Measurements from ENCODE around the gene CTIF. TPM values are rescaled to one million over a fixed set of nuclear protein-coding genes. Genes with fewer than 3 reads are reported as not detected.
A peak's percentile ranks its signal among the peaks of the same experiment; 100 is the strongest.

Gene CTIF
- total RNA-seq, 2 donors from 2014 or later, result 30.6 to 61.2 TPM

DNA sequence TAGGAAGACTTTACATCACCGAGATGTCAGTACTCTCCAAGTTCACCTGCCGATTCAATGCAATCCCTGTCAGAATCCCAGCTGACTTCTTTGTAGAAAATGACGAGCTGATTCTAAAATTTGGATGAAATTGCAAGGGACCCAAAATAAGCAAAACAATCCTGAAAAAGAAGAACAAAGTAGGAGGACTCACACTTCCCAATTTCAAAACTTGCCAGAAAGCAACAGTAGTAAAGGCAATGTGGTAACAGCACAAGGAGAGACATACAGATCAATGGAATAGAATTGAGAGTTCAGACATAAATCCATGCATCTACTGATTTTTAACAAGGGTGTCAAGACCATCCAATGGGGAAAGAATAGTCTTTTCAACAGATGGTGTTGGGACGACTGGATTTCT is 359.7 kb downstream of the CTIF start:
- Histone ChIP-seq H3K27ac (no peak overlapping the region), H3K9me3 (no peaks in the 10 kb centered on the region), H3K4me1 (peaks cover 0 to 27% of the 10 kb centered on the region in 2 donors), H3K4me3 (no peak overlapping the region), H3K36me3 (no peaks in the 10 kb centered on the region), H3K27me3 (no peaks in the 10 kb centered on the region)
- DNase-seq (ENCODE audit: low spot score), result no peak
- TF ChIP-seq, protein P1, sequence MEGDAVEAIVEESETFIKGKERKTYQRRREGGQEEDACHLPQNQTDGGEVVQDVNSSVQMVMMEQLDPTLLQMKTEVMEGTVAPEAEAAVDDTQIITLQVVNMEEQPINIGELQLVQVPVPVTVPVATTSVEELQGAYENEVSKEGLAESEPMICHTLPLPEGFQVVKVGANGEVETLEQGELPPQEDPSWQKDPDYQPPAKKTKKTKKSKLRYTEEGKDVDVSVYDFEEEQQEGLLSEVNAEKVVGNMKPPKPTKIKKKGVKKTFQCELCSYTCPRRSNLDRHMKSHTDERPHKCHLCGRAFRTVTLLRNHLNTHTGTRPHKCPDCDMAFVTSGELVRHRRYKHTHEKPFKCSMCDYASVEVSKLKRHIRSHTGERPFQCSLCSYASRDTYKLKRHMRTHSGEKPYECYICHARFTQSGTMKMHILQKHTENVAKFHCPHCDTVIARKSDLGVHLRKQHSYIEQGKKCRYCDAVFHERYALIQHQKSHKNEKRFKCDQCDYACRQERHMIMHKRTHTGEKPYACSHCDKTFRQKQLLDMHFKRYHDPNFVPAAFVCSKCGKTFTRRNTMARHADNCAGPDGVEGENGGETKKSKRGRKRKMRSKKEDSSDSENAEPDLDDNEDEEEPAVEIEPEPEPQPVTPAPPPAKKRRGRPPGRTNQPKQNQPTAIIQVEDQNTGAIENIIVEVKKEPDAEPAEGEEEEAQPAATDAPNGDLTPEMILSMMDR (IDR thresholded peaks at IDR 0.05), result no peak

DNA sequence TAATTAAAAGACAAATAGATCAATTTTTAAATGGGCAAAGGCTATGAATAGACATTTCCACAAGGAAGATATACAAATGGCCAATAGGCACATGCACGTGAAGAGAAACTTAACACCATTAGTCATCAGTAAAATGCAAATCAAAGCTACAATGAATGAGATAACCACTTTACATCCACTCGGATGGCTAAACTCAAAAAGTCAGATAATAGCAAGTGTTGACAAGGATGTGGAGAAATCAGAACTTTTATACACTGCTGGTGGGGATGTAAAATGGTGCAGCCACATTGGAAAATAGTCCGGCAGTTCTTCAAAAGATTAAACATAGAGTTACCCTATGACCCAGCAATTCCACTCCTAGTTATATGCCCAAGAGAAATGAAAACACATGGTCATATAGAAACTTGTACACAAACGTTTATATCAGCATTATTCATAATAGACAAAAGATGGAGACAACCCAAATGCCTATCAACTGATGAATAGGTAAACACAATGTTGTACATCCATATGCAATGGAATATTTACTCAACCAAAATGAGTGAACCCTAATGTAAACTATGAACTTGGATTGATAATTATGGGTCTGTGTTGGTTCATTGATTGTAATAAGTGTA is 360.8 kb downstream of the CTIF start:
- Histone ChIP-seq H3K36me3 (no peaks in the 10 kb centered on the region), H3K4me3 (no peak overlapping the region), H3K27me3 (no peaks in the 10 kb centered on the region), H3K9me3 (peaks cover 1 to 2% of the 10 kb centered on the region in 2 donors), H3K27ac (no peak overlapping the region), H3K4me1 (peaks cover 0 to 27% of the 10 kb centered on the region in 2 donors)
- TF ChIP-seq, protein P1 (IDR thresholded peaks at IDR 0.05), result no peak
- no peak for DNase-seq (ENCODE audit: low spot score)

DNA sequence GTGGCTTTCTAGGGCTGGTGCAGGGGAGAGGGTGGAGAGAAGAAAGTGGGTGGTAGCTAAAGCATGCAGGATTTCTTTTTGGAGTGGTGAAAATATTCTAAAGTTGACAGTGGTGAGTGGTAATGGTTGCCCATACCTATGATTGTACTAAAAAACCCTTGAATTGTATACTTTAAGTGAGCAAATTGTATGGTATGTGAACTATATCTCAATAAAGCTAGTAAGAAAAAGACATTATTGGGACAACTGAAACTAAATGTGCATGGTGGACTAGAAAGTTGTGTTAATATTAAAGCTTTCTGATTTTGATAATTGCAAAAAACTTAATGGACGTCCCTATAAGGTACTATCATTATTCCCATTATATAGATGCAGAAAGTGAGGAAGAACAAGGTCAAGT is 361.6 kb downstream of the CTIF start:
- Histone ChIP-seq H3K27ac (no peak overlapping the region), H3K4me1 (peaks cover 0 to 27% of the 10 kb centered on the region in 2 donors), H3K36me3 (no peaks in the 10 kb centered on the region), H3K9me3 (peaks cover 4 to 7% of the 10 kb centered on the region in 2 donors), H3K4me3 (no peak overlapping the region), H3K27me3 (no peaks in the 10 kb centered on the region)
- DNase-seq (ENCODE audit: low spot score), result no peak
- TF ChIP-seq, protein P1 (IDR thresholded peaks at IDR 0.05), result no peak

- no peak for DNase-seq (ENCODE audit: low spot score)
- peaks cover 0 to 23% of the 10 kb centered on the region in 2 donors for H3K4me1 ChIP-seq
- TF ChIP-seq, protein P1 (IDR thresholded peaks at IDR 0.05), result no peak
- H3K36me3 ChIP-seq, result no peaks in the 10 kb centered on the region
- H3K4me3 ChIP-seq, result no peak overlapping the region
- peak overlapping the region; percentile 76 to 77 for H3K27ac ChIP-seq
- H3K9me3 ChIP-seq, result peaks cover 4 to 7% of the 10 kb centered on the region in 2 donors
- no peaks in the 10 kb centered on the region for H3K27me3 ChIP-seq
These were observed 362.6 kb downstream of the CTIF start for GRCh38 chr18:48901145-48902022.

DNA sequence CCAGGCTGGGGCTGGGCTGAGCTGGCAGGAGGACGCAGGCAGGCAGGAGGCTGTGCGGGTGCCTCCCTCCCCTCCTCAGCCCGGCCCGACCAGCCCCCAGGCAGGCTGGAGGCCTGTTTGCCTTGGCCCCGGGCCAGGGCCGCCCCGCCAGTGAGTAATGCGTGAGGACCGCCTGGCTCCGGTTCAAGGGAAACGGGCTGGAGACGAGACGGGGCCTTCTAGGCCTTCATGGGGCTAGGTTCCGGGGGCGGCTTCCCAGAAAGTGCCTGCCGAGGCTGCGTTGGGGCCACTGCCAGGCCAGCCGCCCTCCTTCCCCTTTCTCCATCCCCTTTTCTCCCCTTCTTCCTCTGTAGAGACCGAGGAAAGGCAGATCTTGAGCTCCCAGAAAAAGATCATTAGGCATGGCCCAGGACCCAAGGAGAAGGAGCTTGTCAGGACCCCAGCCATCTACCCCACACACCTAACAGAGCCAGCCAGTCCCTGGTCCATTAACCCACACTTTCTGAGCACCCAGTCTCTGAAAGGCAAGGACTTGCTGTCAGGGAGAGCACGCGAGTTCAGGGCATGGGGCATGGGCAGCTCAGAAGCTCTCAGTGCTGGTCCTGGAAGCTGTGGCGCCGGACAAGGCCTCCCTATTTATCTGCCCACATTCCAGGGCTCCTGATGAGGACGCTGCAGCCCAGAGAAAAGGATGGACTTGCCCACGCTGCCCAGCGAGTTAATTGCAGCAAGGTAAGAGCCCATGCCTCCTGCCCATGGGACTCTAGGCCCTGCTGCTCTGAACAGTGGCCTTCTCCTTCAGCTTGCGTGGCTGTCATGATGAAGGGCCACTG is 363.4 kb downstream of the CTIF start:
- peak overlapping the region; percentile 76 to 77 for H3K27ac ChIP-seq
- peaks cover 4 to 7% of the 10 kb centered on the region in 2 donors for H3K9me3 ChIP-seq
- H3K27me3 ChIP-seq, result no peaks in the 10 kb centered on the region
- peak overlapping the region in 1 of 2 donors; percentile 16 for H3K4me3 ChIP-seq
- H3K36me3 ChIP-seq, result no peaks in the 10 kb centered on the region
- peak; percentile 92 for DNase-seq (ENCODE audit: low spot score)
- H3K4me1 ChIP-seq, result peaks cover 0 to 20% of the 10 kb centered on the region in 2 donors
- TF ChIP-seq, protein P1 (IDR thresholded peaks at IDR 0.05), result no peak

All from right atrium auricular region (tissue), 2 donors.